MM.1S (cell line): ENCODE results near the gene NUP37.

ENCODE experiments used
- EZH2 ChIP-seq: fragments of 300-600 bp; sonication (generic); optimal IDR thresholded peaks from 2 replicates; pipeline ENCODE3; 2017; ENCODE audit warnings: low read depth, mild to moderate bottlenecking, antibody characterized with exemption, low read length, mixed read lengths
- TF ChIP-seq, protein P1 (sequence below): fragments of 300-600 bp; sonication (generic); IDR thresholded peaks from 2 replicates; pipeline ENCODE4 v1.5.1; 2016; ENCODE audit warnings: antibody characterized with exemption, low read length, mixed read lengths

DNA sequence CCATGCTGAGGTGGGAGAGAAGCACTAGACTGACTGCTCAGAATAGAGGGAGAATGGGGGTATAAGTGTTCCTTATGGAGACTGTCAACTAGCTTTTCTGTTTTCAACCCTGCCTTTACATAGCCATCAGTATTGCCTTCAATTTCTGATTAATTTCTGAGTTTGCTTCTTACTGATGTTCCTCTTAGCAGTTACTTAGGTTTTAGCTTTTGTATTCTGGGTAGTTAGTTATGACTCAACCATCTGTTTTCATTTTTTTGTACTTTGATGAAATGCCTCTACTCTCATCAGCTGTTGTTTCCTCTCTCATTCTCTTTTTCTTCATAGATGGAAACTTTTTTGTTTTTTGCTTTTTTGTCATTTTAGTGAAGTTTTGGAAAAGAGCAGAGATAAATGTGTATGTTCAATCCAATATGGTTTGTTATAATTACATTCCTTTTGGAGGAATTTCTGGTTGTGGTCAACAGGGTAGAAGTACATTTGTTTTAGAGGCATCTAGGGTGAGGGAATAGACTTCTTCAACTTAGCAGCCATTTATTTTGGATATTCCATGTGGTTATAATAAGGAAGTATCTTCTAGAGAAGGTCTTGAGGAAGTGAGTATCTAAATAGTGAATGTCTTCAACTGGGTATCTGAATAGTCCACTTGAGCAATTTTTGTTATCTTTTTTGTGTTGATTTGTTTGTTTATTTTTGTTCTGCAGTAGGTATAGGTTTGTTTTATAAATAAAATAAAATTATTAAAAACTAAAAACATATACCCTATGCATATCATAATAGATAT lies 48.1 kb upstream of the NUP37 start:
- no peak for TF ChIP-seq EZH2
- TF ChIP-seq, protein P1, sequence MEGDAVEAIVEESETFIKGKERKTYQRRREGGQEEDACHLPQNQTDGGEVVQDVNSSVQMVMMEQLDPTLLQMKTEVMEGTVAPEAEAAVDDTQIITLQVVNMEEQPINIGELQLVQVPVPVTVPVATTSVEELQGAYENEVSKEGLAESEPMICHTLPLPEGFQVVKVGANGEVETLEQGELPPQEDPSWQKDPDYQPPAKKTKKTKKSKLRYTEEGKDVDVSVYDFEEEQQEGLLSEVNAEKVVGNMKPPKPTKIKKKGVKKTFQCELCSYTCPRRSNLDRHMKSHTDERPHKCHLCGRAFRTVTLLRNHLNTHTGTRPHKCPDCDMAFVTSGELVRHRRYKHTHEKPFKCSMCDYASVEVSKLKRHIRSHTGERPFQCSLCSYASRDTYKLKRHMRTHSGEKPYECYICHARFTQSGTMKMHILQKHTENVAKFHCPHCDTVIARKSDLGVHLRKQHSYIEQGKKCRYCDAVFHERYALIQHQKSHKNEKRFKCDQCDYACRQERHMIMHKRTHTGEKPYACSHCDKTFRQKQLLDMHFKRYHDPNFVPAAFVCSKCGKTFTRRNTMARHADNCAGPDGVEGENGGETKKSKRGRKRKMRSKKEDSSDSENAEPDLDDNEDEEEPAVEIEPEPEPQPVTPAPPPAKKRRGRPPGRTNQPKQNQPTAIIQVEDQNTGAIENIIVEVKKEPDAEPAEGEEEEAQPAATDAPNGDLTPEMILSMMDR = no peak
